Brain microvascular endothelial cell (primary cell): Measurements from ENCODE around the gene FAM117A.

ENCODE experiments used
- DNase-seq: peaks from one replicate; pipeline ENCODE4 v3.0.0-alpha.2; 2020
- H3K27ac ChIP-seq: fragments of 250-450 bp; sonication (Bioruptor Pico); 2 replicates; pipeline ENCODE4 v1.5.1; 2020; ENCODE audit warnings: mild to moderate bottlenecking, moderate library complexity
- H3K27me3 ChIP-seq: fragments of 250-450 bp; sonication (Bioruptor Pico); replicated peaks from 2 replicates; pipeline ENCODE4 v1.5.1; 2020; ENCODE audit warnings: mild to moderate bottlenecking
- H3K36me3 ChIP-seq: fragments of 250-450 bp; sonication (Bioruptor Pico); replicated peaks from 2 replicates; pipeline ENCODE4 v1.5.1; 2020; ENCODE audit warnings: mild to moderate bottlenecking
- H3K4me3 ChIP-seq: 2 replicates; pipeline ENCODE4 v1.5.1; 2011; ENCODE audit warnings: low read depth, mild to moderate bottlenecking, control low read depth, low read length, moderate library complexity
- in situ Hi-C: cut with HindIII; loops from 2 replicates; pipeline ENCODE4 v1.10.0; 2017; ENCODE audit warnings: low sequenced_read_pairs, low pct_ligation_motif_present
- TF ChIP-seq, protein P1 (sequence below): IDR thresholded peaks from 2 replicates; pipeline ENCODE4 v1.5.1; 2011; ENCODE audit warnings: low read depth, mild to moderate bottlenecking, moderate library complexity, low read length, control low read depth, inconsistent platforms; ENCODE audit errors: missing control alignments

Gene FAM117A

DNA sequence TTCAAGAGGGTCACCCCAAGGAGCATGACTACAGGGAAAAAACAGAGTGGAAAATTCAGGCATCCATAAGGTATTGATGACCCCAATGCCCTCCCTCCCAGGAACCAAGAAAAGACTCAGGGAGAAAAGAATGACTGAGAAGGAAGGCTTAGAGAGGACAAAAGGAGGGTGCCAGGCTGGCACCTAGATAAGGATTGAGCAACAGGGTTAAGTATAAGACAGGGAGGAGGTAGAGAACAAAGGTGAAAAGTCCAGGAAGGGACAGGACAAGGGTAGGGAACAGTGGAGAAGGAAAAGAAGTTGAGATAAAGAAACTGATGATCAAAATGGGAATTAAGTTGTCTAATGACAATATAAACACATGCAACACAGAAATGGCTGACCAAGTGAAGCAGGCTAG lies 58.7 kb downstream of the FAM117A start:
- no peak for DNase-seq
- TF ChIP-seq, protein P1, sequence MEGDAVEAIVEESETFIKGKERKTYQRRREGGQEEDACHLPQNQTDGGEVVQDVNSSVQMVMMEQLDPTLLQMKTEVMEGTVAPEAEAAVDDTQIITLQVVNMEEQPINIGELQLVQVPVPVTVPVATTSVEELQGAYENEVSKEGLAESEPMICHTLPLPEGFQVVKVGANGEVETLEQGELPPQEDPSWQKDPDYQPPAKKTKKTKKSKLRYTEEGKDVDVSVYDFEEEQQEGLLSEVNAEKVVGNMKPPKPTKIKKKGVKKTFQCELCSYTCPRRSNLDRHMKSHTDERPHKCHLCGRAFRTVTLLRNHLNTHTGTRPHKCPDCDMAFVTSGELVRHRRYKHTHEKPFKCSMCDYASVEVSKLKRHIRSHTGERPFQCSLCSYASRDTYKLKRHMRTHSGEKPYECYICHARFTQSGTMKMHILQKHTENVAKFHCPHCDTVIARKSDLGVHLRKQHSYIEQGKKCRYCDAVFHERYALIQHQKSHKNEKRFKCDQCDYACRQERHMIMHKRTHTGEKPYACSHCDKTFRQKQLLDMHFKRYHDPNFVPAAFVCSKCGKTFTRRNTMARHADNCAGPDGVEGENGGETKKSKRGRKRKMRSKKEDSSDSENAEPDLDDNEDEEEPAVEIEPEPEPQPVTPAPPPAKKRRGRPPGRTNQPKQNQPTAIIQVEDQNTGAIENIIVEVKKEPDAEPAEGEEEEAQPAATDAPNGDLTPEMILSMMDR: no peak
- no peak overlapping the region for H3K27ac ChIP-seq
- no peaks in the 10 kb centered on the region for H3K27me3 ChIP-seq
- H3K36me3 ChIP-seq: peaks cover 46% of the 10 kb centered on the region
- in situ Hi-C loops: no loop called here
- no peak overlapping the region for H3K4me3 ChIP-seq

DNA sequence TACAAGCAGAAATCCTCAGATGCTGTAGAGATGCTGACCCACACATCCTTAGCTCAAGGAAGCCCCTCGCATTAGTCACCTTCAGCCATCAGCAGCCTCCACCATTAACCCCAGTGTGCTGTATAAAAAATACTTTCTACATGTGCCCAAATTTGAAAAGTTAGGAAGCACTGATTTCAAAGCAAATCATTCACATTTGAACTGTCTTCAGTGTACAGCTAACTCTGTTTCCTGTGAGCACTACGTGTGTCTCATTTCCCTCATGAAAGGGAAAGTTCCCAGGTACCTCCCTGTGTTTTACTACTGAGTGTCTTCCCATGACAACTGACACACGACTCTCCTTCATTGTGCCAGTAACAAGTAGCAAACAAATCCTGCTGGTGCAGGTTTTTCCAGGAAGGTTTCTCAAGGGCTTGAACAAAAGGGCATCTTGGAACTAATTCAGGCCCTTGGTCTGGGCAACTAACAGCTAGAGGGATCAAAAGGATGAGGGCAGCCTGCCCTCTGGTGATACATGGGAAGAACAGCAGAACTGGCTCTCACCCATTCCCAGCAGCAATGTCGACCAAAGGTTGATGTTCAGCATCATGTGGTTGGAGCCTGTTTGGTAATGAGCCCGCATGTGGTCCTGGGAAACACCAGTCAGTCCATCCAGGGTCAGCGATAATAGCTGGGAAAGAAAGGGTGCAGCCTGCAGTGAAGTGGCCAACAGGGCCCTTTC lies 60.2 kb downstream of the FAM117A start:
- Histone ChIP-seq H3K36me3 (peaks cover 51% of the 10 kb centered on the region), H3K27me3 (no peaks in the 10 kb centered on the region), H3K27ac (no peak overlapping the region), H3K4me3 (no peak overlapping the region)
- peak; percentile 17 for DNase-seq
- TF ChIP-seq, protein P1: peak; percentile 75
- in situ Hi-C loops: no loop called here

DNA sequence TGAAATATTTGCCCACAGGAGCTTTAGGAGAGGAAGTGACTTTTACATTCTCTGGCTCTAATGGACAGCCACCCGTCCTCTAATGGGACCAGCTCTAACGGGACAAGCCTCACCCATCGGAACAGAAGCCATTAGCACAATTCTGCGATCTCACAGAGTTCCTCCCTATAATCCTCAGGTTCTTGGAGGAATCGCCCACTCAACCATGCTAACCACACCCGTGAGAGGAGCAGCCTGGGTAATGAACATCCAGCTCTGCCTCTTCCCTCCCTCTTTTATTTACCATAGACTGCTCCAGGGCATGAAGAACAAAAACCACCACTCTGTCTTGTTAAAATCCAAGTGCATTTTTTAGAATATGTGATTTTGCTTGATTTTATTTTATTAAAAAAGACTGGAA lies 63.0 kb downstream of the FAM117A start:
- DNase-seq: no peak
- in situ Hi-C loops: no loop called here
- TF ChIP-seq, protein P1: no peak
- peaks cover 51% of the 10 kb centered on the region for H3K36me3 ChIP-seq
- H3K27me3 ChIP-seq: no peaks in the 10 kb centered on the region
- H3K4me3 ChIP-seq: no peak overlapping the region
- H3K27ac ChIP-seq: no peak overlapping the region

- Histone ChIP-seq H3K4me3 (no peak overlapping the region), H3K36me3 (peaks cover 43% of the 10 kb centered on the region), H3K27me3 (no peaks in the 10 kb centered on the region), H3K27ac (no peak overlapping the region)
- in situ Hi-C loops: no loop called here
- DNase-seq: no peak
- TF ChIP-seq, protein P1: no peak
Measured at GRCh38 chr17:49699966-49700575, 63.9 kb downstream of the FAM117A start.

DNA sequence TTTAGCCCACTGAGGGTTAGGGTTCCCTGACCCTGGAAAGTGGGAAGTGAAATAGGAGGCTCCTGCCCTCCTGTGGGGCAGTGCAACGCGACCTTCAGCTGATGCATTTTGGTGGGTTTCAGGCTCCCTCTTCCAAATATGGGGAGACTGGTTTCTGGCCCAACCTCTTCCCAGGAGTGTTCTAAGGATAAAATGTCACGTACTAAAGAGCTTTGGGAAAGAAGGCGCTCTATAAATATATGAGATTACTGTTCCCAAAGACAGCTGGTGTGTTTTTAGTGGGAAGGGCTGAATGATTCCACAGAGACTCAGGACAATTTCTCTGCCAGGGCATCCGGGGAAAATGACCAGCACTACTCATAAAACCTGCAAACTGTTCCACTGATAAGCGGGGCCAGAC lies 65.9 kb downstream of the FAM117A start:
- no peaks in the 10 kb centered on the region for H3K27me3 ChIP-seq
- DNase-seq: no peak
- H3K4me3 ChIP-seq: no peak overlapping the region
- in situ Hi-C loops: no loop called here
- H3K27ac ChIP-seq: no peak overlapping the region
- TF ChIP-seq, protein P1: no peak
- peaks cover 27% of the 10 kb centered on the region for H3K36me3 ChIP-seq
